ENCODE data around the gene CYSRT1.

CYSRT1 gene

GRCh38 chr9:137191245-137191644, 33.7 kb upstream of the CYSRT1 start:
- DNase-seq, result no peak

GRCh38 chr9:137191691-137192447, 33.1 kb upstream of the CYSRT1 start:
- DNase-seq, result no peak

GRCh38 chr9:137192448-137192780, 32.6 kb upstream of the CYSRT1 start:
- DNase-seq, result no peak

DNA sequence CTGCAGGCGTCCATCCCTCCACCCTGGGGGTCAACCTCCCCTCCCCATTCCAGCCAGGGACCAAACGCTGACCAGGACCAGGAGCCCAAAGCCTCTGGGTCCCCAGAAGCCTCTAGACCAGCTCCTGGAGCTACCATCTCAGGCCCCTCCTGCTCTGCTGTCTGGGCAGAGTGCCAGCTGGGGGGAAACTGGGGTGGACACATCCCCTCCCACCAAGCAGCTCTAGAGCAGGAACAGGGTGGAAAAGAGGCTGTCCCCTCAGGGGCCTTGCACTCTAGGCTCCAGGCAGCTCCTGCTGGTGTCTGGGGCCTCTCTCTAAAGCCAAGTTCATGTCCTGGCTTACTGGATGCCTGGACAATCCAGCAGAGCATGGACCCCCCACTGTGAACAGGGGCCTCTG, 32.1 kb upstream of the CYSRT1 start:
- no peak for DNase-seq

DNA sequence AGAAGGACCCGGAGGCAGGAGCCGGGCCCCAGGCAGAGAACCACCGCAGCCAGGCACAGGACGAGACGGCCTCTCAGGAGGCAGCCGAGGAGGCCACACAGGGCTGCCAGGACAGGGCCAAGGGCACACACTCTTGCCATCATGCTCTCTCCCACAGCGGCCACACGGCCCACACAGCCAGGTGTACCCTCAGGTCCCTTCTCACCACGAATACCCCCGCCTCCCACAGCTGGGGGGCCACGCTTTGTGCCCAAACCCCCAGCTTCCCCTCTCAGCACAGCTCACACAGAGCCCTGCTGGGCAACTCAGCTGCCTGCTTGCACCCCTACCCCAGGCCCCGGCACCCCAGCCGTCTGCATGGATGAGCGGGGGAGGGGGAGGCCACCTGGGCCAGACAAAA, 31.2 kb upstream of the CYSRT1 start:
- no peak for DNase-seq

DNA sequence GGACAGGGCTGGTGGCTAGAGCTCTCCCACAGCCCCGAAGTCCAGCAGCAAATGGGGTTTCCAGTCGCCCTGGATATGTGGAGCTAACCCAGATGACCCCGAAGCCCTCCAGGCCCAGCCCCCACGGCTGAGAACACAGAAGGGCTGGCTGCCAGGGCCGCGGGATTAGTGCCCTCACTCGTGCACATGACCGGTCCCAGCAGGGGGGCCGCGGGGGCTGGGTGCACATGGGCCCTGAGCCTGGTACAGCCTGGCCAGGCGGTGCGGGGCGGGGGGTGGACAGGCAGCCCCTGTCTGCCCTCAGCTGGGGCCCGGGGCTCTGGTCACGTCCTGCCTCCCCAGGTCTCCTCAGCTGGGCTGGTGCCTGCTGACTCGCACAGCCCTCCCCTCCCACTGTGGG, 30.6 kb upstream of the CYSRT1 start:
- no peak for DNase-seq

GRCh38 chr9:137194909-137195308, 30.1 kb upstream of the CYSRT1 start:
- peak; percentile 52 for DNase-seq

- peak; percentile 96 for DNase-seq
Measured at GRCh38 chr9:137195525-137196220, 29.3 kb upstream of the CYSRT1 start.

DNA sequence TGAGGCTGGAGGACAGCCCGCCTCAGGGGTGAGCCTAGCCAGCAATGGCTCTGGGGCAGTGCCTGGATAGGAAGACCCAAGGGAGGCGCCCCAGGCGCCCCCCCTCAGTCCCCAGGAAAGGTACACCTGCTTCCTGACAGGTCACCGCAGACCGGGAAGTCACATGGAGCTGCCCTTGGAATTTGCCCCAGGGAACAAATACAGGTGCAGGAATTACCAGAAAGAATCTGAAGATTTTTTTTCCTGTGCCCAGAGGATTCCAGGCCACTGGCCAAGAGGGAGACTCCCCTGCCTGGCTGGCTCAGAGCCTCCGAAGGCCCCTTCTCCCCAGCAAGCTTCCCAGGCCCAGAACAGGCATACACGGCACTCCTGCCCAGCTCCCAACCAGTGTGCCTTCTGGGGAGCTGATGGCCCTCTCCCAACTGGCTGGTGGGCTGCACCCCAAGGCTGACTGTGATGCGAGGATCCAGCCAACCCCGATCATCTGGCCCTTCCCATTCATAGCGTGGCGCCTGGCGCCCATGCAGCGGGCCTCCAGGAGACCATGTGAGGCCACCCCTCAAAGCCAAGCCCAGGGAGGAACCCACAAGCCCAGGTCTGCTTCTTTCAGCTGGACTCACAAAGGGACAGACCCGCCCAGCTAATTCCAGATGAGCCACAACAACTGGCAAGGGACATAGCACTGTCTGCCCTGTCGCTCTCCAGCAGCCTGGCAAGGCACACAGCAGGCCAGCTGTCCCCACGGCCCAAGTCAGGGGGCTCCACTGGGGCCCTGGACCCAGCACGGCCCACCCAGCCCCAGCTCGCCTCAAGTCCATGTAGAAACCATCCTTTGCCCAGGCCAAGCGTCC, 26.7 kb upstream of the CYSRT1 start:
- DNase-seq, result no peak

GRCh38 chr9:137198902-137199283, 26.1 kb upstream of the CYSRT1 start:
- no peak for DNase-seq

GRCh38 chr9:137199411-137200121, 25.4 kb upstream of the CYSRT1 start:
- no peak for DNase-seq

GRCh38 chr9:137200311-137201204, 24.4 kb upstream of the CYSRT1 start, which contains the start of gene TPRN:
Gene TPRN (minus strand): TSS chr9:137200741. CDS start chr9:137200711, 30 bp downstream.
- DNase-seq, result peak; percentile 99

DNA sequence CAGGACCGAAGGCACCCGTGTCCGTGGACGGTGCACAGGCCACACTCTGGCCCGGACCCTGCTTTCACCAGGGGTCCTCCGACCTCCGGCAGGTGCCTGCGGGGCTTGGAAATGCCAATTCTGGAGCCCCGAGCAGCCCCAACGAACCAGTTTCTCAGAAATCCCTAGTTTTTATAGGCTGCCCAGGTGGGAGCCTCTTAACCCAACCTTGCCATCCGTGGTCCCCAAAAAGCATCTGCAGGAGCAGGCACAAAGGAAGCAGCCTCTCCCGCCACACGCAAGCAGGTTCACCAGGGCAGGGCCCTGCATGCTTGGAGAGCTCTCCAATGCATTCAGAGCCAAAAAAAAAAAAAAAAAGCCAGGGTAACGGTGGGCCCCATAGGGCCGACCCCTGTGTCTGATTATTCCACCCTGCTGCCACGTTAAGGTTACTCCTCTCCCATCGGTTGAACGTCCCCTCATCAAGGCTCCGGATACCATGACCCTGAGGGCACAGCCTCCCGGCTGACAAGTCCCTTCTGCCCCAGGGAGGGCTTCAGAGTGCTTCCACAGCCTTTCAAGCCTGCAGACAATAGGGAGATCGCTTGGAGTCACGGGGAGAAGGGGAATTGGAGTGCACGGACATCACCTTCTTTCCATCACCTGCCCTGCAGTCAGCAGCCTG, 23.6 kb upstream of the CYSRT1 start:
- no peak for DNase-seq

DNA sequence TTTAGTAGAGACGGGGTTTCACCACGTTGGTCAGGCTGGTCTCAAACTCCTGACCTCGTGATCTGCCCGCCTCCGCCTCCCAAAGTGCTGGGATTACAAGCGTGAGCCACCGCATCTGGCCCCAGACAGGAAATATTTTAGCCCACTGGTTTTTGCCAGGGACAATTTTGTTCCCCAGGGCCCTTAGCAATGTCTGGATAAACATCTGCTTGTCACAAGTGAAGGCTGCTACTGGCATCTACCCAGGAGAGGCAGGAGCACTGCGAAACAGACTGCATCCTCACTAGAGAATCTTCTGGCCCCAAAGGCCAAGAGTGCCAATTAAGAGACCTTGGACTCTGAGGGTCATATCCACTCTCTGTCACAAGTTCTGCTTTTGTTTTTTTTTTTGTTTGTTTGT, 22.0 kb upstream of the CYSRT1 start:
- no peak for DNase-seq

DNA sequence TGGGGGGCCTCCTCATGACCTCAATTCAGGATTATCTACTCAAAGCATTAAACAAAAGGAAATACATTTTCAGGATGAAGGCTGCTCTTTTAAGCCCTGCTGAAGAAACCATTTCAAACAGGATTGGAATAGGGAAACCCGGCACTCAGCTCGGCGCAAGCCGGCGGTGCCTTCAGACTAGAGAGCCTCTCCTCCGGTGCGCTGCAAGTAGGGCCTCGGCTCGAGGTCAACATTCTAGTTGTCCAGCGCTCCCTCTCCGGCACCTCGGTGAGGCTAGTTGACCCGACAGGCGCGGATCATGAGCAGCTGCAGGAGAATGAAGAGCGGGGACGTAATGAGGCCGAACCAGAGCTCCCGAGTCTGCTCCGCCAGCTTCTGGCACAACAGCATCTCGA, 20.2 kb upstream of the CYSRT1 start:
- DNase-seq, result no peak

DNA sequence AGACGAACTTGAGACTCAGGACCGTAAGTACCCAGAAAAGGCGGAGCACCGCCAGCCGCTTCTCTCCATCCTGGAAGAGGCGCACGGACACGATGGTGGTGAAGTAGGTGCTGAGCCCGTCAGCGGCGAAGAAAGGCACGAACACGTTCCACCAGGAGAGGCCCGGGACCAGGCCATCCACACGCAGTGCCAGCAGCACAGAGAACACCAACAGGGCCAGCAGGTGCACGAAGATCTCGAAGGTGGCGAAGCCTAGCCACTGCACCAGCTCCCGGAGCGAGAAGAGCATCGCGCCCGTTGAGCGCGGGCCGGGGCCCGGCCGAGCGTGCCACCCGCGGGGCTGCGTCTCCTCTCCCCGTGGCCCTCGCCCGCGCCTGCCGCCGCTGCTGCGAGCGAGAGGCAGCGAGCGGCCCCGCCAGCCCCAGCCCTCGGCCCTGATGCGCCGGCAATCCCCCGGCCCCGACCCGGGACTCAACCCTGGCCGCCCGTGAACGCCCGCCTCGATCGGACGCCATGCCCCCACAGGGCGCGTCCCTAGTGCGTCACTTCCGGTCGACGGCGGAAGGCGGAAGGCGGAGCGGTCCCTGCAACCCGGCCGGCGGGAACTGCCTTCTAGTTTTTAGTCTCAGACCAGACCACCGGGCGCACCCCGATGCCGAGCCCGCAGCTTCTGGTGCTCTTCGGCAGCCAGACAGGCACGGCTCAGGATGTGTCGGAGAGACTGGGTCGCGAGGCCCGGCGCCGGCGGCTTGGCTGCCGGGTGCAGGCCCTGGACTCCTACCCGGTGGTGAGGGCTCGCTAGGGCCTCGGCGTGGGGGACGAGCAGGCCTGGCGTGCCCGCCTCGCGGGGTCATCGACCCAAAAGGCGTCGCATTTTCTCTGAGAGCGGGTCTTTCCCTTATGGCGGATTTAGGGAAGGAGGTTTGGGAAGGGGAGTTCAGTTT, 19.6 kb upstream of the CYSRT1 start, which contains the start of the genes NDOR1 and TMEM203:
Gene NDOR1, plus strand, starts transcription at position 575 of the 944 bp plus-strand sequence. Its CDS starts 78 bp downstream, at position 653.
Gene TMEM203, minus strand, starts transcription at position 523 of the 944 bp plus-strand sequence. Its CDS starts 234 bp downstream, at position 289.
- DNase-seq, result peak; percentile 88

- no peak for DNase-seq
Measured at GRCh38 chr9:137206602-137207001, 18.4 kb upstream of the CYSRT1 start.

GRCh38 chr9:137211532-137211931, 13.4 kb upstream of the CYSRT1 start:
- no peak for DNase-seq

- no peak for DNase-seq
Measured at GRCh38 chr9:137212520-137212919, 12.5 kb upstream of the CYSRT1 start.

Measured in NCI-H345 (cell line).